Activated T-cell treated with anti-CD3 and anti-CD28 coated beads, Interleukin-2, amount 50 U/mL, for 4 hours (primary cell): ENCODE results near the gene GRK3. TPM values are rescaled to one million over a fixed set of nuclear protein-coding genes. Genes with fewer than 3 reads are reported as not detected.
"Not testable (repeated sequence)": the region's sequence is repeated elsewhere in the genome, so short reads cannot be mapped to it uniquely, and the experiment has no call there.

Source experiments
- ATAC-seq, 2 donors: fragments of 200-7000 bp; cut with Tn5 transposase; one replicate each; pipeline ENCODE4 v1.10.0; 2021
- DNase-seq: peaks from one replicate; pipeline ENCODE4 v3.0.0-alpha.2; 2020
- H3K27me3 Mint-ChIP-seq: one replicate; pipeline ENCODE4 v1.8.0; 2021; ENCODE audit warnings: low read depth, mixed read lengths
- H3K36me3 Mint-ChIP-seq: one replicate; pipeline ENCODE4 v1.8.0; 2022; ENCODE audit warnings: mixed read lengths; ENCODE audit not compliant: insufficient read depth
- H3K4me1 Mint-ChIP-seq: one replicate; pipeline ENCODE4 v1.8.0; 2021; ENCODE audit warnings: low read depth, mixed read lengths
- H3K4me3 Mint-ChIP-seq: one replicate; pipeline ENCODE4 v1.8.0; 2021; ENCODE audit warnings: mild to moderate bottlenecking, moderate library complexity, mixed read lengths
- H3K9me3 Mint-ChIP-seq: one replicate; pipeline ENCODE4 v1.8.0; 2021; ENCODE audit warnings: mixed read lengths
- total RNA-seq, 3 donors: library from RNA; stranded (reverse); gene quantifications; one replicate each; pipeline ENCODE4 v1.2.1, GENCODE V29; 2021

Gene GRK3
- total RNA-seq, 3 donors from 2014 or later = 5.2 to 6.7 (median 5.3) TPM

DNA sequence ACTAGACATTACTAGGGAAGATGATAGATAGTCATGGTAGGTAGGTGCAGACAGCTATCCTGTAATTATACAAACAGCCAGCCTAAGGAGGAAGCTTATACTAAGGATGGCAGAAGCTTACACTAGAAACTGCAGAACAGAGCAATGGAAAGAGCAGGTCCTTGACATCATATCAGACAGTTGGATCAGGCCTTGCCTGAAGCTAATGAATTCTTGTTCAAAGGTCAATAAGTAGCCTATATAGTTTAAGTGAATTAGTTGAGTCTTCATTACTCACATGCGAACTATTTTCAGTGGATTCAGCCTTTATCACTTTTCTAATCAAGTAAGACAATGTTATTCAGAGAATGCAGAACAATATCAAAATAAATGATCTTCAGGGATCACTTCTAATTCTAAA, 22.3 kb upstream of the GRK3 start:
- H3K9me3 Mint-ChIP-seq = no peaks in the 10 kb centered on the region
- DNase-seq (no peak), ATAC-seq (no peak)
- H3K4me1 Mint-ChIP-seq = peaks cover 3% of the 10 kb centered on the region
- H3K36me3 Mint-ChIP-seq = no peaks in the 10 kb centered on the region
- no peak overlapping the region for H3K4me3 Mint-ChIP-seq
- peaks cover 6% of the 10 kb centered on the region for H3K27me3 Mint-ChIP-seq

DNA sequence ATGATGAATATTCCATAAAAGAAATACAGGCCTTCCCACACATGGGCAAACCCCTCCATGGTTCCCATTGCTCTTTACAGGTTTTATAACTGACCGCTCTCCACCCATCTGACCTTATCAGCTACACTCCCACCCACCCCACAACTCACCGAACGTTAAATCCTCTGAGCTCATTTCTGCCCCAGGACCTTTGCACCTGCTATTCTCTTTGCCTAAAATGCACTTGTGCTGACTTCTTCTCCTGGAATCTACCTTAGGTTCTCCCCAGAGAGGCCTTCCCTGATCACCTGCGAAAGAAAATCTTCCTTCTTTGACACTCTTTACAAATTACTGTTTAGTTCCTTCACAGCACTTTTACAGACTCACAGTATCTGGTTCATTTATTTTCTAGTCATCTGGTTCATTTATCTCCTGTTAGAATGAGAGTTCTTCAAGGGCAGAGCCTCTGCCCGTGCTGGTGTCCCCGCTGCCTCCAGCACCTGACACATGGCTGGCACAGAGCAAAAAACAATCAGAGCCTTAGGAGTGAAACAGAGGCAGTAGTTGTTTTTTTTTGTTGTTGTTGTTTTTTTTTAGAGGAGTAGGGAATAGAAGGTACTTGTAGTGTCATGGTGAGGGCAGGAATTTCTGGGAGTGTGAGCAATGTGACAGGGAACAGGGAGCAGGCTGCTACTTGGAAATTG, 21.6 kb upstream of the GRK3 start:
- H3K4me3 Mint-ChIP-seq = no peak overlapping the region
- H3K36me3 Mint-ChIP-seq = no peaks in the 10 kb centered on the region
- no peaks in the 10 kb centered on the region for H3K9me3 Mint-ChIP-seq
- no peak for DNase-seq
- H3K27me3 Mint-ChIP-seq = peaks cover 6% of the 10 kb centered on the region
- H3K4me1 Mint-ChIP-seq = peaks cover 3% of the 10 kb centered on the region
- no peak for ATAC-seq

DNA sequence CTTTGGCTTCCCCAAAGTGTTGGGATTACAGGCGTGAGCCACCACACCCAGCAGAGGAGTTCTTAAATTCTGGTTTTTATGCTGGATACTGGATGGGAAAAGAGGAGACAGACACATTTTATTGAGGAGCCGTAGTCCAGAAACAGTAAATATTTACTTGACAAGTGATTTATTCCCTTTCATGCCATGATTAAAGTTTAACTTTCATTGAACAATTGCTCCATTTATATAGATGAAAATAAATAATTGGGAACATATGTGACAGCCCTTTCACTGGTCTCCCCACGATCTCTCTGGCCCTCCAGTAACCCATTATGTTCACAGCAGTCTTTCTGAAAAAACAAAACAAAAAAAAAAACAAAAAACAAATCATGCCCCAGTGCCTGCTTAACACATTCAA, 19.3 kb upstream of the GRK3 start:
- Mint-ChIP-seq H3K4me3 (no peak overlapping the region), H3K9me3 (no peaks in the 10 kb centered on the region), H3K27me3 (peaks cover 3% of the 10 kb centered on the region), H3K4me1 (peaks cover 3% of the 10 kb centered on the region), H3K36me3 (no peaks in the 10 kb centered on the region)
- DNase-seq = no peak
- ATAC-seq = no peak

DNA sequence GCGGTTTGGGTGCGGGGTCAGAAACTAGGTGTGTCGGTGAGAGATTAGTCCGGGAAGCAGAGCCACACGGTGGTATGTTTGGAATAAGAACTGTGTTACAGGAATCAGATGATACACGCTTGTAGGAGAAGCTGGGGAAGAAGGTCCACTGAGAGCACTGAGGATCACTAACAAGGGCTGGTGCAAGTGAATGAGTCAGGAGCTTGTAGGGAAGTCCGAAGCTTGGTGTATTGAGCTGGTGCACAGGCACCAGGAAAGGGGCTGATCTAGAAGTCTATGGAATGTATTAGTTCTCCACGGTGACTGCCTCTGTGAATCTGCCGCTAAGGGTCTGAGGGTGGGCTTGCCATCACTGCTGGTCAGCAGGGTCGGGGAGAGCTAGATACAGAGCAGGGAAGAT, 18.8 kb upstream of the GRK3 start:
- ATAC-seq (no peak), DNase-seq (no peak)
- Mint-ChIP-seq H3K36me3 (no peaks in the 10 kb centered on the region), H3K9me3 (no peaks in the 10 kb centered on the region), H3K4me3 (no peak overlapping the region), H3K4me1 (peaks cover 3% of the 10 kb centered on the region), H3K27me3 (peaks cover 3% of the 10 kb centered on the region)

DNA sequence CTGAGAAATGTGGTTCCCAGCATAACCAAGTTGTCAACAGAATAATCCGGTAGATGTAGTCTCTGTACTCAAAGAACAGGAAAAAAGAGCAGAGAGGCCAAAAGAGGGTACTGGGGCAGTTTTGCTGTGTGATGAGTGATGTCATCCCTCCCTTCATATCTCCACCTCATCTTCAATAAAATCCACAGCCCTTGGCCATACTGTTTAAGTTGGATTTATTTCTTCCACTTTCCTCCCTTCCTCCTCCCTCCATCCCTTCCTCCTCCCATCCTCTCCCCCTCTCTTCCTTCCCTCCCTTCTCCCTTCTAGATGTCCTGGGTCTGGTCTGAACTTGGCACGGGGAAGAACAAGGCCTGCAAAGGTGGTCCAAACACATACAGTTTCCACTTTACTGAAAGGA, 18.2 kb upstream of the GRK3 start:
- no peak for ATAC-seq
- Mint-ChIP-seq H3K9me3 (no peaks in the 10 kb centered on the region), H3K4me1 (peaks cover 3% of the 10 kb centered on the region), H3K27me3 (peaks cover 3% of the 10 kb centered on the region), H3K36me3 (no peaks in the 10 kb centered on the region), H3K4me3 (no peak overlapping the region)
- no peak for DNase-seq

DNA sequence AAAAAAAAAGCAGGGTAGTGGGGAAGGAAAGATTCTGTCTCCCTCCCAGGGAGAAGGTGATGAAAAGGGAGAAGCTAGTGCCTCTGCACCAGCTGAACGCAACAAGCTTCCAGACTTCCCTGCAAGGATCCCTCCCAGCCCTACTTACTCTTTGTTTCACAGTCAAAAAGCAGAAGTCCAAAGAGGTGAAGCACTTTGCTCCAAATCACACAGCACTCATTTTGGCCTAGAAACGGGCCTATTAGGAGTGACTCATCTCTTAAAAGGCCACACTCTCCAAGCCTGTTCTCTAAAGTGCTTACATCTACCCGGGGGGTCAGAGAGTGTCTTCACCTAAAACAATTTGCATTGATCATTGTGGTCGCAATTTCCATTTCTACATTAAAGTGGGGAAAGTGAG, 17.7 kb upstream of the GRK3 start:
- Mint-ChIP-seq H3K36me3 (no peaks in the 10 kb centered on the region), H3K4me1 (peaks cover 3% of the 10 kb centered on the region), H3K9me3 (no peaks in the 10 kb centered on the region), H3K27me3 (peaks cover 3% of the 10 kb centered on the region), H3K4me3 (no peak overlapping the region)
- ATAC-seq (no peak), DNase-seq (no peak)

DNA sequence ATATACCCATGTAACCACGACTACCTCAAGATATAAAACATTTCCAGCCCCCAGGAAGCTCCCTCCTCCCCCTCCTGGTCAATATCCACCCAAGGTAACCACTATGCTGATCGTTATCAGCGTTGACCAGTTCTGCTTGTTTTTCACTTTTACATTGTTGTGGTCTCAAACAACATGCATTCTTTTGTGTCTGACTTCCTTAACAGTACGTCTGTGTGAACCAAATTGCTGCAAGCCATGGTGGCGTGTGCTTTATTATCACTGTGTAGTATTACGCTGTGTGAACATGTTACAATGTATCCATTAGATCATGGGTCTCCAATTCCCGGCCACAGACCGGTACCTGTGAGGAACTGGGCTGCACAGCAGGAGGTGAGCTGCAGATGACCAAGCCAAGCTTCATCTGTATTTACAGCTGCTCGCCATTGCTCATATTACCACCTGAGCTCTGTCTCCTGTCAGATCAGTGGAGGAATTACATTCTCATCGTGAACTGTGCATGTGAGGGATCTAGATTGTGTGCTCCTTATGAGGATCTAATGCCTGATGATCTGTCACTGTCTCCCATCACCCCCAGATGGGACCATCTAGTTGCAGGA, 15.5 kb upstream of the GRK3 start:
- Mint-ChIP-seq H3K9me3 (no peaks in the 10 kb centered on the region), H3K4me3 (no peak overlapping the region), H3K4me1 (peaks cover 3% of the 10 kb centered on the region), H3K36me3 (no peaks in the 10 kb centered on the region), H3K27me3 (peaks cover 4% of the 10 kb centered on the region)
- DNase-seq (no peak), ATAC-seq (no peak)

DNA sequence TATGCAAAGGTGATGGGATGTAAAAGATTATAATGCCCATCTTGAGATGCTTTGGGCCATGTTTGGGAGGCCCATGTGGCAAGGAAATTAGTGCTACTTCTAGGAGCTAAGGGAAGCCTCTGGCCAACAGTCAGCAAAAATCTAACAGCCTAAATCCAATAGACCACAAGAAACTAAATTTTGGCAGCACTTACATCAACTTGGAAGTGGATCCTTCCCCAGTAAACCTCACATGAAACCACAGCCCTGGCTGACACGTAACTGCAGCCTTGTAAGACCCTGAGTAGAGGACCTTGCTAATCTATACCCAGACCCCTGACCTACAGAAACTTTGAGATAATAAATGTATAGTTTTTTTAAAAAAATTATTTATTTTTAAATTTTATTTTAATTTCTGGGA, 13.1 kb upstream of the GRK3 start:
- no peaks in the 10 kb centered on the region for H3K9me3 Mint-ChIP-seq
- DNase-seq = no peak

DNA sequence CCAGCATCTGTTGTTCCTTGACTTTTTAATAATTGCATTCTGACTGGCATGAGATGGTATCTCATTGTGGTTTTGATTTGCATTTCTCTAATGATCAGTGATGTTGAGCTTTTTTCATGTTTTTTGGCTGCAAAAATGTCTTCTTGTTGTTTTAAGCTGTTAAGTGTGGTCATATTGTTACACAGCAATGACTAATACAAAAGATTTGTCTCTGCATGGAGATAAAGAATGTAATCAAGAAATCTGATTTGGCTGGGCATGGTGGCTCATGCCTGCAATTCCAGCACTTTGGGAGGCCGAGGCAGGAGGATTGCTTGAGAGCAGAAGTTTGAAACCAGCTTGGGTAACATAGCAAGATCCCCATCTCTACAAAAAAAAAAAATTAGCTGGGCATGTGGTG, 12.1 kb upstream of the GRK3 start:
- not testable (repeated sequence) for DNase-seq, H3K4me1 Mint-ChIP-seq, H3K36me3 Mint-ChIP-seq, ATAC-seq, H3K27me3 Mint-ChIP-seq, H3K9me3 Mint-ChIP-seq, H3K4me3 Mint-ChIP-seq

More for the DNA sequence above, 13.1 kb upstream of the GRK3 start:
- Mint-ChIP-seq H3K27me3 (peaks cover 1% of the 10 kb centered on the region), H3K4me1 (no peaks in the 10 kb centered on the region), H3K36me3 (no peaks in the 10 kb centered on the region), H3K4me3 (no peak overlapping the region)
- ATAC-seq = no peak

DNA sequence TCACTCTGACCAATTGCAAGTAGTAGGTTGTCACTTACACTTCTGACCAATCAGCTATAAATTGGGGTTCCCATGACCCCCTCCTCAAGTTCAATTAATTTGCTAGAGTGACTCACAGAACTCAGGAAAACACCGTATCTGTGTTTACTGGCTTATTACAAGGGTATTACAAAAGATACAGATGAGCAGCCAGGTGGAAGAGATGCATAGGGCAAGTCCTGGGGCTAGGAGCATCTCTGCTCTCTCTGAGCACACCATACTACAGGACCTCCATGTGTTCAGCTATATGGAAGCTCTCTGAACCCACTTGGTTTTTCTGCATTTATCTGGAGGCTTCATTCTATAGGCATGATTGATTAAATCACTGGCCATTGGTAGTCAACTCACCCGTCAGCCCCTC, 11.3 kb upstream of the GRK3 start:
- Mint-ChIP-seq H3K27me3 (peaks cover 1% of the 10 kb centered on the region), H3K4me3 (no peak overlapping the region), H3K36me3 (no peaks in the 10 kb centered on the region), H3K9me3 (no peaks in the 10 kb centered on the region), H3K4me1 (no peaks in the 10 kb centered on the region)
- ATAC-seq (no peak), DNase-seq (no peak)

DNA sequence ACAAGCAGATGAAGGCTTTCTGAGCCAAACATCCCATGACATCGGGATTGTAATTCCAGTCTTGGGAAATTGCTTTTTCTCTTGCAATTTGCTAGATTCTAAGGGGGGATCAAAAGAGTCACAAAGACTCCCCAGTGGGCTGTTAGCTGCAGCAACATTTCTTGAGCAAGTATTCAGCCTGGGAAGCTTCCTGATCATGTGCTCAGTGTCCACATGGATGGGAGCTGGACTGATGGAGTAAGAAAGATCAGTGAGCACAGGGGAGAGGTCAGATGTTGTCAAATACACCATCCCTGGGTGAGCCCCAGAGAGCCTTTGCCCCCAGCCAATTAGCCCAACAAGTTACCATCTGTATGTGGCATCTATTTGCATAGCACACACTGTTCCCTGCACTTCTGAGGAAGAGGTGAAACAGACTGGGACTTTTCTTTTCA, 10.2 kb upstream of the GRK3 start:
- H3K36me3 Mint-ChIP-seq = no peaks in the 10 kb centered on the region
- H3K9me3 Mint-ChIP-seq = no peaks in the 10 kb centered on the region
- DNase-seq (no peak), ATAC-seq (no peak)
- H3K27me3 Mint-ChIP-seq = peaks cover 1% of the 10 kb centered on the region
- H3K4me3 Mint-ChIP-seq = no peak overlapping the region
- H3K4me1 Mint-ChIP-seq = no peaks in the 10 kb centered on the region

DNA sequence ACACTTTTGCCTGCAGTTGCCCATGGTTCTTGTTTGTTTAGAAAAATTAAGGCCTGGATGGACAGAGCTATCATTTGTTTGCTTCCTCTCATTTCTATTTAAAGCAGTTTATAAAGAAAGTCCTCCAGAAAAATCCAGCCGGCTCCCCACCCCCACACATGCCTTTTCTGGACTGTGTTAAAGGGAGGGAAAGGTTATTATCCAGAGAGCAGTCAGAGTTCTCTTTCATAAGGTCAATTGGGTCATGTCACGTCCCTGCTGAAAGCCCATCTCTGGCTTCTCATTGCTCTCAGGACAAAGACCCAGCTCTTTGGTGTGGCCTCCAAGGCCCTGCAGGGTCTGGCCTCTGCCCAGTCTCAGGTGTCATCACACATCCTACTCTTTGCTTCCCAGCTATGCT, 9.8 kb upstream of the GRK3 start:
- ATAC-seq (no peak), DNase-seq (no peak)
- Mint-ChIP-seq H3K9me3 (no peaks in the 10 kb centered on the region), H3K27me3 (peaks cover 1% of the 10 kb centered on the region), H3K4me3 (no peak overlapping the region), H3K4me1 (no peaks in the 10 kb centered on the region), H3K36me3 (no peaks in the 10 kb centered on the region)

DNA sequence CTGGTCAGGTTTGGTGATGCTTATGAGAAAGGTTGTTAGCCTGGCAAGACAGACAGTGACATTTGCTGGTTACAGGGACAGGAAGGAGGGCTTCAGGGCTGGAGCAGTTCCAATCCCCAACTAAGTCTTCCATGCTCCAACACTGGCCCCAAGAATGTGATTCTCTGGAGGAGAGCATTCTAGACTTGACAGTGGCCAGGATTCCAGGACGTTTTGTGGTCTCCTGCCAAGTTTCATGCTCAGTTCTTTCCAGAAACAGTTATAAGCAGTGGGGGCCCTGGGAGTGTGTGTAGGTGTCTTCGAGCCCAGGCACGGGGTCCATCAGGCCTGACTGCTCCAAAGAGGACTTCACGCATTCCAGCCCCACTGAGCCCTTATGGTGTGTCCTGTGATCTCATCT, 8.9 kb upstream of the GRK3 start:
- no peaks in the 10 kb centered on the region for H3K4me1 Mint-ChIP-seq
- DNase-seq (no peak), ATAC-seq (no peak)
- no peaks in the 10 kb centered on the region for H3K9me3 Mint-ChIP-seq
- H3K27me3 Mint-ChIP-seq = peaks cover 1% of the 10 kb centered on the region
- H3K36me3 Mint-ChIP-seq = no peaks in the 10 kb centered on the region
- H3K4me3 Mint-ChIP-seq = no peak overlapping the region

DNA sequence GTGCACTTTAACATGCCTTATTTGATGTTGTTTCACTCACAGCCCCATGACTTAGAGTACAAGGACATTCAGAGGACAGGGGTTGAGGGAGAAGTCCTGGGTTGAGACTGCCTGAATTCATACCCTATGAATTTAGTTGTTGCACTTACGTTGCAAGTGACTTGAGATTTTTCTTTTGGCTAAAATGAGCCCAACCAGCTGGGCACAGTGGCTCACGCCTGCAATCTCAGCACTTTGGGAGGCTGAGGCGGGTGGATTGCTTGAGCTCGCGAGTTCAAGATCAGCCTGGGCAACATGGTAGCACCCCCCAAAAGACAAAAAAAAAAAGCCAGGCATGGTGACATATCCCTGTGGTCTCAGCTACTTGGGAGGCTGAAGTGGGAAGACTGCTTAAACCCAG, 7.3 kb upstream of the GRK3 start:
- no peak for ATAC-seq

DNA sequence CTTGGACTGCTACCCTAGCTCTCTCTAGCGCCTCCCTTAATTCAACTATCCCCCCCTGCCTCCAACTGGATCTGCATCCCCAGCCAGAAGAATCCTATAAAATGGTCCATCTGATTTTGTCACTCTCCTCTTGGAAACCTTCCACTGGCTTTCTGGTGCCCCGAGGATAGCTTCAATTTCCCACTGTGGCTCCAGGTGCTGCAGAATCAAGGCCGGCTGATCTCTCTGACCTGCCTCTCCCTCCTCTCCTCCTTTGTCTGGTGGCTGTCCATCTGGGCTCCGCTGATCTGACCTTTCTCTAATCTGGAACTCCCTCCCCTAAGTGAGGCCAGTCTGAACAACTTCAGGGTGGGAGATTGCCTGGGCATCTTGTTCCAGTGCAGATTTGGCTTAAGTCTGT, 6.1 kb upstream of the GRK3 start:
- H3K27me3 Mint-ChIP-seq = peaks cover 2% of the 10 kb centered on the region
- no peak for ATAC-seq
- H3K36me3 Mint-ChIP-seq = no peaks in the 10 kb centered on the region
- no peak for DNase-seq
- H3K4me1 Mint-ChIP-seq = peaks cover 6% of the 10 kb centered on the region
- no peak overlapping the region for H3K4me3 Mint-ChIP-seq
- no peaks in the 10 kb centered on the region for H3K9me3 Mint-ChIP-seq

More for the DNA sequence above, 7.3 kb upstream of the GRK3 start:
- Mint-ChIP-seq H3K27me3 (no peaks in the 10 kb centered on the region), H3K36me3 (no peaks in the 10 kb centered on the region), H3K4me1 (no peaks in the 10 kb centered on the region), H3K4me3 (no peak overlapping the region), H3K9me3 (no peaks in the 10 kb centered on the region)
- DNase-seq = no peak
